Measurements from ENCODE around the gene LRRC26.

The LRRC26 gene

DNA sequence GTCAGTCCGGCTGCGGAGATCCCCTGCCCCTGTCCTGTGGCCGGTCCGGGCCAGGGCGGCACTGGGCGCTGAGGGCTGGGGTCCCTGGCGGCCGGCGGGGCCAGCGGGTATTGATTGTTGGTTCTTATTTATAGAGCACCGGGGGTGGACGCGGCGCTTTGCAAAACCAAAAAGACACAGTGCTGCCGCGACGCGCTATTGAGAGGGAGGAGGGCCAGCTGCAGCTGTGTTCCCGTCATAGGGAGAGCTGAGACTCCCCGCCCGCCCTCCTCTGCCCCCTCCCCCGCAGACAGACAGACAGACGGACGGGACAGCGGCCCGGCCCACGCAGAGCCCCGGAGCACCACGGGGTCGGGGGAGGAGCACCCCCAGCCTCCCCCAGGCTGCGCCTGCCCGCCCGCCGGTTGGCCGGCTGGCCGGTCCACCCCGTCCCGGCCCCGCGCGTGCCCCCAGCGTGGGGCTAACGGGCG lies 2.5 kb downstream of the LRRC26 start:
- DNase-seq, result no peak

DNA sequence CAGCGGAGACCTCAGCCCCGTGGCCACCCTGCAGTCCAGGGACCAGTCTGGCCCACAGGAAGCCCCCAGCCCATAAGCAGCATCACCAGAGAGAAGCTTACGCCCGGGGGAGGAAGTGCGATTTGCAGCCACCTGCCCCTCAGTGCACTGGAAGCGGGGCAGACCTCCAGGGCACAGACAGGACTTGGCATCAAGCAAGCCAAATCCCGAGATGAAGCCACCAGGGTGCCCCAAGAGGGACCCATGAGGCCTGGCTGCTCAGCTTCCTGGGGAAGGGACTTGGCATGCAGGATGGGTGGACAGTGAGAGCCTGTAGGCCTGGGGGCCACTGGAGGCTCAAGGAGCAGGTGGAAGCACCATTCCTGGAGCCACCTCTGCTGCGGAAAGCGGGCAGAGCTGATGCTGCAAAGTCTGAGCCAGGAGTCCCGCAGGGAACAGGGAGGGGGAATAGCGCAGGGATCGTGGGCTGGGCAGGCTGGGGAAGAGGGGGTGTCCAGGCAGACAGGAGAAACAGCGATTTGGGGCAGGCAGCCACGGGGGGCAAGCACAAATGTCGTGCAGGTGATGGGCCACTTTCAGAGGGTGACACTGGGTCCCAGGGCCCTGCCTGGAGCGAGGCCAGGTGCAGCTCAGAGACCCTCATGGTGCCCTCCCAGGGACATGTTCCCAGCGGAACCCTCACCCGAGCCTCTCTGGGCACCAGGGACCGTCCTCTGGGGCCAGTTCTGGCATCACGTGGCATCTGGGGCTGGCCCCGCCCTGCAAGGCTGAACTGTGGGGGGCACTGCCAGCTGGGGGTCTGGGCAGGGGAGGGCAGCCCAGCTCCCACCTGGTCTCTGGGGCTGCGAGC lies 3.2 kb downstream of the LRRC26 start:
- DNase-seq, result no peak

DNA sequence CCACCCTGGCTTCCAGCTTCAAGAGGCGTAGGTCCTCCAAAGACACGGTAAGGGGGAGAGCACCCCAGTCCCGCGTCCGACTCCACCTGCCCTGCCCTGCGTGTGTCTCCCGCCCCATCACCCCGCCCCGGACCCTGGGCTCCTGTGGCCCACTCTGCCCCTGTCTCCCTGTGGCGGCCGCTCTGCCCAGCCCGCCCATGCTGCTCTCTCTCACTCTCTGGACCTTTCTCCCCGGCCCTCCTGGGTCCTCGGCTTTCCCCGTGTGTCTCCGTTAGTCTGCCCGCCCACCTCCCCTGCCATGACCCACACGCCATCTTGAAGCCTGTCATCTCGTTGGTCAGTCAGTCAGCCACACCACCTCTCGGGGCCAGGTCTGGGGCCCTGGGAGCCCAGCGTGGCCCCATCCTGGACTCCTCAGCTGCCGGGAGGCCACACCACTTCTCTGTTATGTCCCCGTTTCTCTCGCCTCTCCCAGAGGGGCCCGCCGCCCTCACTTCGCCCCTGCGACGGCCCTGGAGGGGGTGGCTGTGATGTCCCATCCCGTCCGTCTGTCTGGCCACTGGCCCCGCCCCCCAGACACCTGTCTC lies 4.5 kb downstream of the LRRC26 start:
- DNase-seq, result no peak

DNA sequence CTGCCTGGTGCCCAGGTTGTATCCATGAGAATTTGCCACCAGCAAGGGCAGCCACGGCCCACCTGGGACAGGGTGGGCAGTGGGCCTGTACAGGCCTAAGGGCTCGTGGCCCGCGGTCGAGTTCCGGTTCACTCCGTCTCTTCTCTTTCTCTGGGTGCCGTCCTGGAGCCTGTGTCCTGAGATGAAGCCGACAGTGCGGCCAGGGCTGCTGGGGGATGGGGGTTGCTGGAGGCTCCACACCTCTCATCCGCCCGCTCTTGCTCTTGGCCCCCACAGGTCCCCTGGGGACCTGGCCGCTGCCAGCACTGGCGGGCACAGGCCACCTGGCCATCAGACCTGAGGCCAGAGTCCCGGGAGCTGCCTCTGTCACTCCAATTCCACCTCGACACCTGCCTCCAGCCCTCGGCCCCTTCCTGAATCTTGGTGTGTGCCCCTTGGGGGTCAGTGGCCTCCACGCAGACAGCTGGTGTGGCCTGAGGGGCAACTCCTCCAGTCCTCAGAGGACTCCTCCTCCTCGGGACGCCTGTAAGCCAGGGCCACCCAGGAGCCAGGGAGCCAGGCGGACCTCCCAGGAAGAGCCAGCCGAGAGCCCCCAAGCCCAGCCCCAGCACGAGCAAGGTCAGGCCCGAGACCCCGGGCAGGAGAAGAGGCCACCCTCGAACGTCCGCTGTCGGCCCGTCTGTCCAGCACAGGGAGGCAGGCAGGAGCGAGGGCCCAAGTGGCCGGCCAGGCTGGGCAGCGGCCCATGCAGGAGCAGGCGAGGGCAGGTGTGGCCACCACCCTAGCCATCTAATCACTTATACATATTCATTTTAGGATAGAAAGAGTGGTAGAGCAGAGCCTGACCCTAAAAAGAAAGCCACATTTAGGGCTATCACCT lies 5.2 kb downstream of the LRRC26 start:
- no peak for DNase-seq

DNA sequence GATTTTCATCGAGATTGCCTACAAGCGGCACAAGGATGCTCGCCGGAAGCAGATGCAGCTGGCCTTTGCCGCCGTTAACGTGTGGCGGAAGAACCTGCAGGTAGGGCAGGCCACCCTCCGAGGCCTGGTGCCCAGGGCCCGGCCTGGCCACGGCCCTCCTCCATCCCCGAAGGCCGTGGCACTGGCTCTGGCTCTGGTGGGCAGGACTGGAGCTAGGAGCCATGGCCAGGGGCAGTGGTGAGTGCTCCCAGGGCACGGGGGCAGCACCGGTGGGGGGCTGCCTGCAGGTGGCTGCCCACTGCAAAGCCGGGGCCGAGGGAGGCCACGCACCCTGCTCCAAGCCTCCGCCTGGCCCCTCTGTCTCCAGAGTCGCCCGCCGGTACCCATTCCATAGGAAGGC lies 6.0 kb downstream of the LRRC26 start:
- no peak for DNase-seq

DNA sequence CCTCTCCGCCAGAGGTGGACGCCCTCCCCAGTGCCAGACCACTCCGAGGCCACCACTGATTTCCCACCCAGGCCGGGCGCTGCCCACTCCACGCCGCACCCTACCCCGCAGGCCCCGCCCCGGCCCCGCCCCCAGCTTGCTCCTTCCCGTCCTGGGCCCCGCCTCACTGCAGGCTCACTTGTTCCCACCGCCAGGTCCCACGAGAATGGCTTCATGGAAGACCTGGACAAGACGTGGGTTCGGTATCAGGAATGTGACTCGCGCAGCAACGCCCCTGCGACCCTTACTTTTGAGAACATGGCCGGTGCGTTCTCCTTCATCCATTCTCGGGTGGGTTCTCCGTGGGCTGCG lies 6.5 kb downstream of the LRRC26 start:
- no peak for DNase-seq

DNA sequence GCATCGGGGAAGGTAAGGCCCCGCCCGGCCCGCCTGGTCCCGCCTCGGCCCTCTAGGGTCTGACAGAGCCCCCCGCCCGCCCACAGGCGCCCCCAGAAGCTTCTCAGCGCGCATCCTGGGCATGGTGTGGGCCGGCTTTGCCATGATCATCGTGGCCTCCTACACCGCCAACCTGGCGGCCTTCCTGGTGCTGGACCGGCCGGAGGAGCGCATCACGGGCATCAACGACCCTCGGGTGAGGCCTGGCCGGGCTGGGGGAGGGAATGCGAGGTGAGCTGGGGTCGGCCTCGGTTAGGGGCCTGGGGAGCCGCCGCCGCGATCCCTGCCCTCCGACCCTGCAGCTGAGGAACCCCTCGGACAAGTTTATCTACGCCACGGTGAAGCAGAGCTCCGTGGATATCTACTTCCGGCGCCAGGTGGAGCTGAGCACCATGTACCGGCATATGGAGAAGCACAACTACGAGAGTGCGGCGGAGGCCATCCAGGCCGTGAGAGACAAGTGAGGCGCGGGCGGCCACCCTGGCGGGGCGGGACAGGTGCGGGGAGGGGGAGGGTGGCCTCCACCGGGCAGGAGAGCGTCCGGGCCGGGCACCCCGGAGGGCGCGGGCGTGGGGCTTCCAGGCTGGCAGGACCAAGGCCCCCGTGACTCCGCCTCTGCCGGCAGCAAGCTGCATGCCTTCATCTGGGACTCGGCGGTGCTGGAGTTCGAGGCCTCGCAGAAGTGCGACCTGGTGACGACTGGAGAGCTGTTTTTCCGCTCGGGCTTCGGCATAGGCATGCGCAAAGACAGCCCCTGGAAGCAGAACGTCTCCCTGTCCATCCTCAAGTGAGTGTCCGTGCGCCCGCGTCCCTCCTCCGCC lies 7.1 kb downstream of the LRRC26 start:
- DNase-seq, result no peak

DNA sequence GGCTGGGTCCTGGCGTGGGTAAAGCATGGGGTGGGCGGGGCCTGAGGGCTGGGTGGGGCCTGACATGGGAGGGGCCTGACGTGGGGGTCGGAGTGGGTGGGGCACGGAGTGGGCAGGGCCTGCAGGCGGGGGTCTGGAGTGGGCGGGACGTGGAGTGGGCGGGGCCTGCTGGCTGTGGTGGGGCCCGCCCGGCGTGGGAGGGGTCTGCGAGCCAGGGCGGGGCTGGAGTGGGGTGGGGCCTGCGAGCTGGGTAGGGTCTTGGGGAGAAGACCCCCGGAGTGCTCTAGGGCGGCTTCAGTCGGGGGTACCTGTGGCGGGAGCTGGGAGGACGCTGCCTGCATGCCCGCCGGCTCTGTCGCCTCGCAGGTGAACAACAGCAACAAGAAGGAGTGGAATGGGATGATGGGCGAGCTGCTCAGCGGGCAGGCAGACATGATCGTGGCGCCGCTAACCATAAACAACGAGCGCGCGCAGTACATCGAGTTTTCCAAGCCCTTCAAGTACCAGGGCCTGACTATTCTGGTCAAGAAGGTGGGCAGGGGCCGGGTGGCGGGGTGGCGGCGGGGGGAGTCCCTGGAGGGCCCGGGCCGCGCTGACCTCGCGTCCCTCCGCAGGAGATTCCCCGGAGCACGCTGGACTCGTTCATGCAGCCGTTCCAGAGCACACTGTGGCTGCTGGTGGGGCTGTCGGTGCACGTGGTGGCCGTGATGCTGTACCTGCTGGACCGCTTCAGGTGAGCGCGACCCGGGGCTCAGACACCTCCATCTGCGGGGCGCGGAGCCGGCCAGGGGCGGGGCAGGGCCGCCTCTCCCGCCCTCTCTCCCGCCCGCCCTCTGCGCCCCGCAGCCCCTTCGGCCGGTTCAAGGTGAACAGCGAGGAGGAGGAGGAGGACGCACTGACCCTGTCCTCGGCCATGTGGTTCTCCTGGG lies 8.0 kb downstream of the LRRC26 start:
- DNase-seq, result no peak

DNA sequence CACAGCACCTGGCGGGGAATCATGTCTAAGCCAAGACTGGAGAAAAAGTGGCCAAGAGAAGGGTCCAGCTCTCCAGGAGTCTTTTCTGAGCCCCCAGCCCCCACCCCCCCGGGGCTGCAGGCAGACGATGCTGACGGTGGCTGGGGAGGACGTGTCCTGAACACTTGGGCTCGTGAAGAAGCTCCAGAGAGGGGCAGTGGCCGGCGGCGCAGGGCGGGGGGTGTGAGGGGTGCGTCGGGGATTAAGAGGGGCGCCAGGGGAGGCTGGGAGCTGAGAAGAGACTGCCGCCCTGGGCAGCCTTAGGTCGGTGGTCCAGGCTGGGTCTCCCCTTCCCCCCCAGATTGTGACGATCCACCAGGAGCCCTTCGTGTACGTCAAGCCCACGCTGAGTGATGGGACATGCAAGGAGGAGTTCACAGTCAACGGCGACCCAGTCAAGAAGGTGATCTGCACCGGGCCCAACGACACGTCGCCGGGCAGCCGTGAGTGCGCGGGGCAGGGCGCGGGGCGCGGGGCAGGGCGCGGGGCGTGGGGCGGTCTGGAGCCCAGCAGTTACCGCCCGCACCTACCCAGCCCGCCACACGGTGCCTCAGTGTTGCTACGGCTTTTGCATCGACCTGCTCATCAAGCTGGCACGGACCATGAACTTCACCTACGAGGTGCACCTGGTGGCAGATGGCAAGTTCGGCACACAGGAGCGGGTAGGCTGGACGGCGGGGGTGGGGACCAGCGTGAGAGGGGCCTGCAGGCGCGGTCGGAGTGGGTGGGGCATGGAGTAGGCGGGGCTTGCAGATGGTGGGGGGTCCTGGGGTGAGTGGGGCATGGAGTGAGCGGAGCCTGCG lies 8.9 kb downstream of the LRRC26 start:
- no peak for DNase-seq

DNA sequence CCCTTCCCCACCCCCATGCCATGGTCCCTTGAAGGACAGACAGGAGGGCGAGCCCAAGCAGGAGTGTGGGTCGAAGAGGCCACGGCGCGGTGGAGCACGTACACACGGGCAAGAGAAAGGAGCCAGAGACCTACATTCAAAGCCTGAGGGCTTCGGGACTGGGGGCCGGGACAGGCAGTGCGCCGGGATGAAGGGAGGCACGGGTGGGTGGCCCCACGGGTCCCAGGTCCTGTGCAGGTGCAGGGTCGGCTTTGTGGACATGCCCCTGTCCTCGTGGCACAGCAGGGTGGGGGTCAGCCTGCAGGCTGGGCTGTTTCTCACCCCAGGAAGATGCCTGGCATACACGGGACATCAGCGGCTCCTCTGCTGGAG lies 9.8 kb downstream of the LRRC26 start:
- no peak for DNase-seq

DNA sequence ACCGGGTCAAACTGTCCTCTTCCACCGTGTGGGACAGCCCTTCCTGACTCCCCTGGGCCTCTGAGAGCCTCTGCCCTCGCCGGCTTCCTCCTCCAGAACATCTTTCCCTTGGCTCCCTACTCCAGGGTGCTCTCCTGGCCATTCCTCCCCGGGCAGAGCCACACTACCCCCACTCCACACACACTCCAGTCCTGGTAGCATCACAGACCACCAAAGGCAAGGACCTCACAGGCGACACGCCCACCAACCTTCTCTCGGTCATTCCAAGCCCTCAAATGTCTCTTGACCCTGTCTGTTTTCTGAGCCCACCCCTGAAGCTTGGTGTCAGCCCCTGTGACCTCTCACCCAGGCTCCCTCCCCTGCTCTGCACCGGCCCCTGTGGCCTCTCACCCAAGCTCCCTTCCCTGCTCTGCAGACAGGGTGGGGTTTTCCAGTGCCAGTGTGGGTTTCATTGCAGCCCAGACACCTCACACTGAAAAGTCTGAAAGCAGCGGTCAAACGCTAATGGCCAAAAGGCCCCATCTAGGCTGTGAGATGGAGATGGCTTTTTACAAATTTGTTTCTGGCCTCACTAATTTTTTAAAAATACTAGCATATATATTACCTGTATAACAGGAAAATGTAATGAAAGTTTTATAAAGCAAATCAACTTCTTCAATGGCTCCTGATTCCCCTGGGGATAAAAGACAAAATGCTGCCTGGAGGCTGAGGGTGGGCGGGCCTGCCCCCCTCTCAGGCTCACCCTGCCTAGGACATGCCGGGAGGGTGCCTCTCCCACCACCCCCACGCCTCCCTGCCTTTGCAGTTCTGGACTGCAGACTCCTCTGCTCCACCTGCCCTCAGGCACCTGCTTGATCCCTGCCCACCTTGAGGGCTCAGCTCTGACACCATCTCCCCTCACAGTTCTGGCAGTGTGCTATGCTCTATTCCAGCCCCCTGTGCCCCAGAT lies 10.5 kb downstream of the LRRC26 start:
- no peak for DNase-seq

DNA sequence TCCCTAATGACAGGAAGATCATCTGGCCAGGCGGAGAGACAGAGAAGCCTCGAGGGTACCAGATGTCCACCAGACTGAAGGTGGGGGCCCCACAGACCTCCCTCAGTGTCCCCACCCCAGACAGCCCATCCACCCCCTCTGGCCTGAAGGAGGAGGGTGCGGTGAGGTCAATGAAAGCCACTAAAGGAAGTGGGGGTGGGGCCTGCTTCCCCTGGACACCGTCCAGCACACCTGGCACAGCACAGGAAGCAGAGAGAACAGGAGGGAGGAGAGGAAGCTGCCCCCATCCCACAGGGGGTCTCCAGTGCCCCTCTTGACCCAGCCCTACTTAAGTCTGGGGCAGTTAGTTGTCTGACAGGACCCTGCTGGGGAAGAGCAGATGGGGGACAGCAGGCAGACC lies 11.2 kb downstream of the LRRC26 start:
- no peak for DNase-seq

DNA sequence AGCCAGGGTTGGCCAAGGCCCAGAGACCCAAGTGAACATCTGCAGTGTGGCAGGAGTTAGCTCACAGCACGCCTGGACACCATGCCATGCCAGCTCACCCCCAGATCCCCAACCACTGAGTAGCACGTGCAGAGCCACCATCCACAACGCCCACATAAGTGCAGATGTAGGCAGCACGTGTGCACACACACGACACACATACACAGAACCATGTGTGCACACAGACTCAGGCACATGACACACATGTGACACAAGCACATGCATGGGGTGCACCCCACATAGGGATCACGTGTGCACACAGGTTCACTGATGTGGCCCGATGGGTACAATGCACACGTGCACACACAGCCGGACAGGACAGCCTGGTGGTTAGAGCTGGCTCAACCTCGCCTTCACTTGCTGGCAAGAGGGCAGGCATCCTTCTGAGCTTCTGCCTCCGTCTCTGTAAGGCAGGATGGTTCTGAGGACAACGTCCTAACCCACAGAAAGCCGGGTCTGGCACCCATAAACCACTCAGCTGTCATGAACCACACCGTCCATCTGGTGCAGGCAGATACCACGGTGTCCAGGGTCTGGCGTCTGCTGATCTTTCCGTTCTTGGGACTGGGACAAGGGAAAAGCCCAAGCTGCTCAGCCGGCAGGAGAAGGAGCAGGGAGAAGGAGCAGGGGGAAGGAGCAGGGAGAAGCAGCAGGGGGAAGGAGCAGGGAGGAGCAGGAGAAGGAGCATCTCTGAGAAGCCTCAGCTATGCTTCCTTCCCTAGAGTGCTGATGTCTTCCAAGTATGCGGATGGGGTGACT lies 12.0 kb downstream of the LRRC26 start:
- DNase-seq, result no peak

DNA sequence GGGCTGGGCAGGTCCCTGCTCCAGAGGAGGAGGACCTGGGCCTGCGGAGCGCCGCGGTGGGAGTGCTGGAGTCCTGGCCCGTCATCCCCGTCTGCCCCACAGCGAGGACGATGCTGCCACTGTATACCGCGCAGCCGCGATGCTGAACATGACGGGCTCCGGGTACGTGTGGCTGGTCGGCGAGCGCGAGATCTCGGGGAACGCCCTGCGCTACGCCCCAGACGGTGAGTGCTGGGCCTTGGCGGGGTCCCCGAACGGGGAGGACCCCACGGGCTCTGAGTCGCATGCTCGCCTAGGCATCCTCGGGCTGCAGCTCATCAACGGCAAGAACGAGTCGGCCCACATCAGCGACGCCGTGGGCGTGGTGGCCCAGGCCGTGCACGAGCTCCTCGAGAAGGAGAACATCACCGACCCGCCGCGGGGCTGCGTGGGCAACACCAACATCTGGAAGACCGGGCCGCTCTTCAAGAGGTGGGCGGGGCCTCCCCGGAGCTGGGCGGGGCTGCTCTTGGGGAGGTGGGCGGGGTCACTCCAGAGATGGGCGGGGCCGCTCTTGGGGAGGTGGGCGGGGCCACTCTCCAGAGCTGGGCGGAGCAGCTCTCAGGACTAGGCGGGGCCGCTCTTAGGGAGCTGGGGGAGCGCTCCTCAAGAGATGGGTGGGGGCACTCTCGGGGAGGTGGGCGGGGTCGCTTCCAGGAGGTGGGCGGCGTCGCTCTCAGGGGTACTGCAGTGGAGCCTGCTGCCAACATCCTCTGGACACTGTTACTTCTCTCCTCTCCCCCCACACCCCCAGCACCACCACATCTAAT lies 13.1 kb downstream of the LRRC26 start:
- peak; percentile 65 to 83 for DNase-seq

DNA sequence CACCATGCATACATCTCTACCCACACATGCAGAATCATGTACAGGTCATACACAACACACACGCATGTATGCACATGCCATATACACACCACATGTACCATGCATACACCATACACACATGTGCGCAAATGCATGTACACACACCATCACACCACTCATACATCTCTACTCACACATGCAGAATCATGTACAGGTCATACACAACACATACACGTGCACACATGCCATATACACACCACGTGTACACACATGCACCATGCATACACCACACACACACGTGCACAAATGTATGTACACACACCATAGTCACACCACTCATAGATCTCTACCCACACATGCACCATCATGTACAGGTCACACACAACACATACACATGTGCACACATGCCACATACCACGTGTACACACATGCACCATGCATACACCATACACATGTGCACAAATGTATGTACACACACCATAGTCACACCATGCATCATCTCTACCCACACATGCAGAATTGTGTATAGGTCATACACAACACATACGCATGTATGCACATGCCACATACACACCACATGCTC lies 16.9 kb downstream of the LRRC26 start:
- no peak for DNase-seq

DNA sequence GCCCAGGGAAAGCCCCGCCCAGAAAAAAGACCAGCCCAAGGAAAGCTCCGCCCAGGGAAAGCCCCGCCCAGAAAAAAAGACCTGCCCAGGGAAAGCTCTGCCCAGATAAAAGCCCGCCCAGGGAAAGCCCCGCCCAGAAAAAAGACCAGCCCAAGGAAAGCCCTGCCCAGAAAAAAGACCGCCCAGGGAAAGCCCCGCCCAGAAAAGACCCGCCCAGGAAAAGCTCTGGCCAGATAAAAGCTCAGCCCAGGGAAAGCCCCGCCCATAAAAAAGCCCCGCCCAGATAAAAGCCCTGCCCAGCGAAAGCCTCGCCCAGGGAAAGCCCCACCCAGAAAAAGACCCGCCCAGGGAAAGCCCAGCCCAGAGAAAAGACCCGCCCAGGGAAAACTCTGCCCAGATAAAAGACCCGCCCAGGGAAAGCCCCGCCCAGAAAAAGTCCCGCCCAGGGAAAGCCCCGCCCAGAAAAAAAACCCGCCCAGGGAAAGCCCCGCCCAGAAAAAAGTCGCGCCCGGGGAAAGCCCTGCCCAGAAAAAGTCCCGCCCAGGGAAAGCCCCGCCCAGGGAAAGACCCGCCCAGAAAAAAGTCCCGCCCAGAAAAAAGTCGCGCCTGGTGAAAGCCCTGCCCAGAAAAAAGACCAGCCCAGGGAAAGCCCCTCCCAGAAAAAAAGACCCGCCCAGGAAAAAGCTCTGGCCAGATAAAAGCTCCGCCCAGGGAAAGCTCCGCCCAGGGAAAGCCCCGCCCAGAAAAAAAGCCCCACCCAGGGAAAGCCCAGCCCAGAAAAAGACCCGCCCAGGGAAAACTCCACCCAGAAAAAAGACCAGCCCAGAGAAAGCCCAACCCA lies 19.0 kb downstream of the LRRC26 start:
- DNase-seq, result peak; percentile 18 to 45
